HepG2 (cell line): ENCODE data around the gene ALK. TPM values are rescaled to one million over a fixed set of nuclear protein-coding genes. Genes with fewer than 3 reads are reported as not detected.

Source experiments
- MXD1 ChIP-seq: sonication (generic); formaldehyde crosslinking; IDR thresholded peaks from 2 replicates; pipeline ENCODE4 v1.4.0; 2020; ENCODE audit warnings: mild to moderate bottlenecking, missing genetic modification reagents
- NCOR1 ChIP-seq: fragments of 200-600 bp; sonication (generic); IDR thresholded peaks from 2 replicates; pipeline ENCODE4 v1.7.0; 2017; ENCODE audit warnings: antibody characterized with exemption, low read length, borderline replicate concordance
- THAP11 ChIP-seq: IDR thresholded peaks from 2 replicates; pipeline ENCODE4 v1.6.1; 2016; ENCODE audit warnings: missing biosample characterization, missing genetic modification reagents
- TIGD3 ChIP-seq: sonication (generic); formaldehyde crosslinking; IDR thresholded peaks from 2 replicates; pipeline ENCODE4 v1.5.1; 2020; ENCODE audit warnings: mild to moderate bottlenecking, missing genetic modification reagents, borderline replicate concordance
- USF2 ChIP-seq, 2 experiments: sonication (generic) in 1 of 2; formaldehyde crosslinking in 1 of 2; IDR thresholded peaks; 2 replicates each; pipeline versions ENCODE4 v1.5.1 to v1.6.1; 2011 to 2020; ENCODE audit warnings: borderline replicate concordance in 1 of 2, low read depth in 1 of 2, low read length in 1 of 2, mild to moderate bottlenecking in 1 of 2, missing genetic modification reagents in 1 of 2, moderate library complexity in 1 of 2
- ZBED4 ChIP-seq: sonication (generic); formaldehyde crosslinking; IDR thresholded peaks from 2 replicates; pipeline ENCODE4 v1.4.0; 2020; ENCODE audit warnings: missing genetic modification reagents, borderline replicate concordance
- ZNF17 ChIP-seq: sonication (generic); formaldehyde crosslinking; IDR thresholded peaks from 2 replicates; pipeline ENCODE4 v1.5.0; 2020; ENCODE audit warnings: mild to moderate bottlenecking, missing genetic modification reagents
- ZNF30 ChIP-seq: sonication (generic); formaldehyde crosslinking; IDR thresholded peaks from 2 replicates; pipeline ENCODE4 v1.5.0; 2020; ENCODE audit warnings: mild to moderate bottlenecking, missing genetic modification reagents
- polyA plus RNA-seq, 8 experiments: library from polyadenylated mRNA; depleted of rRNA in 3 of 8; stranded (reverse) in 7 of 8; unstranded in 1 of 8; fragments of >200 nt; fragmentation: Illumina TruSeq in 4 of 8; extraction: Trizol in 4 of 8; gene quantifications; 2 replicates each; pipeline versions ENCODE4 v1.2.1 to v1.2.3, GENCODE V29; 2011 to 2016; ENCODE audit warnings: low read depth in 4 of 8, missing spikeins in 1 of 8, mixed read lengths in 1 of 8; ENCODE audit not compliant: insufficient read depth in 1 of 8
- total RNA-seq, 5 experiments: library from RNA; depleted of rRNA; stranded (reverse); fragments of >200 nt; fragmentation: Illumina TruSeq; extraction: Trizol; gene quantifications; 2 replicates each; pipeline ENCODE4 v1.2.3, GENCODE V29; 2016; ENCODE audit warnings: low read depth in 1 of 5

ALK gene
- total and polyA plus RNA-seq, 2 of the 13 experiments (the other 11 are each of a cell fraction or from before 2014, with no cell fraction given) = not detected

GRCh38 chr2:29245742-29246382 is 675.5 kb downstream of the ALK start (continued):
- TF ChIP-seq ZBED4 (CRISPR knock-in tag) (no peak), USF2 (IDR thresholded peaks at IDR 0.05; ENCODE audit: low read depth, low read length) (no peak), USF2 (CRISPR knock-in tag; IDR thresholded peaks at IDR 0.05; ENCODE audit: borderline replicate concordance) (no peak), ZNF17 (CRISPR knock-in tag) (no peak), MXD1 (no peak), TIGD3 (no peak), ZNF30 (CRISPR knock-in tag) (no peak), THAP11 (no peak), NCOR1 (no peak)
